Tibial artery (tissue), 4 donors: ENCODE results near the gene MAP7.
A peak's percentile ranks its signal among the peaks of the same experiment; 100 is the strongest.

Experiments
- DNase-seq, 2 donors: peaks; one replicate each; pipeline ENCODE4 v3.0.0-alpha.2; 2019
- H3K27ac ChIP-seq, 2 donors: fragments of 200-600 bp; sonication (generic) in 1 of 2; 1 replicate in 1 of 2; 2 replicates in 1 of 2; pipeline ENCODE4 v1.5.1; 2018 to 2019; ENCODE audit warnings: mild to moderate bottlenecking in 1 of 2
- H3K27me3 ChIP-seq, 2 donors: fragments of 200-600 bp; sonication (generic) in 1 of 2; one replicate each; pipeline versions ENCODE4 v1.5.1 to v1.6.0; 2016 to 2019
- H3K36me3 ChIP-seq, 3 donors: fragments of 200-600 bp; sonication (generic) in 2 of 3; one replicate each; pipeline ENCODE4 v1.5.1; 2016 to 2019; ENCODE audit warnings: mild to moderate bottlenecking in 2 of 3
- H3K4me1 ChIP-seq, 4 donors: fragments of 200-600 bp; sonication (generic) in 2 of 4; 1 replicate in 3 of 4; 2 replicates in 1 of 4; pipeline ENCODE4 v1.5.1; 2016 to 2019
- H3K4me3 ChIP-seq, 2 donors: fragments of 200-600 bp; sonication (generic) in 1 of 2; 1 replicate in 1 of 2; 2 replicates in 1 of 2; pipeline ENCODE4 v1.5.1; 2018 to 2019; ENCODE audit warnings: mild to moderate bottlenecking in 2 of 2
- H3K9me3 ChIP-seq, 3 donors: fragments of 200-600 bp; sonication (generic) in 1 of 3; one replicate each; pipeline ENCODE4 v1.5.1; 2016 to 2019
- intact Hi-C: fragments of 100-400 bp; cut with DNase I; formaldehyde crosslinking; loops from one replicate; pipeline ENCODE4 v1.15.0; 2023; ENCODE audit warnings: low total_unique reads
- TF ChIP-seq, protein P1 (sequence below), 2 experiments: fragments of 200-600 bp in 1 of 2; fragments of 450-650 bp in 1 of 2; IDR thresholded peaks; one replicate each; pipeline ENCODE4 v1.5.1; 2017 to 2019; ENCODE audit warnings: antibody characterized with exemption in 2 of 2, mild to moderate bottlenecking in 1 of 2, moderate library complexity in 1 of 2

MAP7 gene

DNA sequence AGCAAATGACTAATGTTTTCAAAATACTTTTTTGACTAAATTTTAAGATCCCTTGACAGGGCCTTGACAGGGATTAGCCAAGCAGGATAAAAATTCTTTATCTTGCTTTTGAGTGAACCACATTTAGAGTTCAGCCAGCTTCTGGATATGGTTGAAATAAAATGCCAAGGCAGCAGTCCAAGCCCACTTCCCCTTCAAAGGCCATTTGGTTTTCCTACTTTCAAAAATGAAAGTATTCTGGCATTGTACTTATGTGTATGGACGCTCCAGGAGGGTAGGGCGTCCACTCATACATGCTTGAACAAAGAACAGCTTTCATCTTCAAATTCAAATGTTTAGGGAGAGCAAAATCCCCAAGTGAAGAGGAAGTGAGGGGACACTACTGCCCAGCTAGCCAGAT lies 178.3 kb downstream of the MAP7 start:
- Histone ChIP-seq H3K27me3 (no peaks in the 10 kb centered on the region), H3K4me3 (no peak overlapping the region), H3K36me3 (no peaks in the 10 kb centered on the region), H3K27ac (no peak overlapping the region), H3K4me1 (no peaks in the 10 kb centered on the region), H3K9me3 (no peaks in the 10 kb centered on the region)
- no peak for DNase-seq
- intact Hi-C loops: no loop called here
- TF ChIP-seq, protein P1, sequence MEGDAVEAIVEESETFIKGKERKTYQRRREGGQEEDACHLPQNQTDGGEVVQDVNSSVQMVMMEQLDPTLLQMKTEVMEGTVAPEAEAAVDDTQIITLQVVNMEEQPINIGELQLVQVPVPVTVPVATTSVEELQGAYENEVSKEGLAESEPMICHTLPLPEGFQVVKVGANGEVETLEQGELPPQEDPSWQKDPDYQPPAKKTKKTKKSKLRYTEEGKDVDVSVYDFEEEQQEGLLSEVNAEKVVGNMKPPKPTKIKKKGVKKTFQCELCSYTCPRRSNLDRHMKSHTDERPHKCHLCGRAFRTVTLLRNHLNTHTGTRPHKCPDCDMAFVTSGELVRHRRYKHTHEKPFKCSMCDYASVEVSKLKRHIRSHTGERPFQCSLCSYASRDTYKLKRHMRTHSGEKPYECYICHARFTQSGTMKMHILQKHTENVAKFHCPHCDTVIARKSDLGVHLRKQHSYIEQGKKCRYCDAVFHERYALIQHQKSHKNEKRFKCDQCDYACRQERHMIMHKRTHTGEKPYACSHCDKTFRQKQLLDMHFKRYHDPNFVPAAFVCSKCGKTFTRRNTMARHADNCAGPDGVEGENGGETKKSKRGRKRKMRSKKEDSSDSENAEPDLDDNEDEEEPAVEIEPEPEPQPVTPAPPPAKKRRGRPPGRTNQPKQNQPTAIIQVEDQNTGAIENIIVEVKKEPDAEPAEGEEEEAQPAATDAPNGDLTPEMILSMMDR (IDR thresholded peaks at IDR 0.05): no peak

DNA sequence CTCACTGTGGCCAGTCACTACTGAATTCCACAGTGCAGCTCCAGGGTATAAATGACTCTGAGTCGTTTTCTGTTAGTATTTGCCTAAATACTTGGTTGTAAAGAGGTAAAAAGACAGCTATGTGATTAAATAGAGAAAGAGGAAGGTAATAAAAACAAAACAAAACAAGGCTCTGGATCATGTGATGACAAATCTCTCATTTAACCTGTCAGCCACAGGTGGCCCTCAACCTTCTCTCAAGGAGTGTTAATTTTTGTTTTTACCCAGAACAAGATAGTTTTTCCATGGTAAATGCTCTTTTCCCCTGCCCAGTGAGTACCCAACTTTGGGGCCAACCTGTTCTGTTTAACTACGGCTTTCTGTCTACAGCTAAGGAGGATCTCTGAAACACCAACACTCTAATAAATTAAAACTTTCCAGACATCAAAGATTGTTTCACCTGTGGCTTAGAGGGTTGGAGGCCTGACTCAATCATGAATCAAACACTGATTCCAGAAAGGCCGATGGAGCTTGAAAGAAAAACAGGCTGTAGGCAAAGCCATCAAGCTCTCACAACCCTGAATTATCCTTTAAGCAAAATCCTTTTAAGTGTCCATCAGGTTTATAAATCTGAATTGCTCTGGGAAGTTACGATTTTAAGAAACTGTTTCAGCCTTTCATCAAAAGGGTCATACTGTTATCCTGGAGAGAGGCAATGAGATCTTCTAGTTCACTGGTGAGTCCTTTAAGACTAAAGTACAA lies 179.1 kb downstream of the MAP7 start:
- no peaks in the 10 kb centered on the region for H3K36me3 ChIP-seq
- intact Hi-C loops: no loop called here
- no peaks in the 10 kb centered on the region for H3K27me3 ChIP-seq
- no peak overlapping the region for H3K27ac ChIP-seq
- no peak for DNase-seq
- TF ChIP-seq, protein P1 (IDR thresholded peaks at IDR 0.05): no peak
- no peaks in the 10 kb centered on the region for H3K9me3 ChIP-seq
- peaks cover 0 to 3% (median 0%) of the 10 kb centered on the region in 4 donors for H3K4me1 ChIP-seq
- no peak overlapping the region for H3K4me3 ChIP-seq

DNA sequence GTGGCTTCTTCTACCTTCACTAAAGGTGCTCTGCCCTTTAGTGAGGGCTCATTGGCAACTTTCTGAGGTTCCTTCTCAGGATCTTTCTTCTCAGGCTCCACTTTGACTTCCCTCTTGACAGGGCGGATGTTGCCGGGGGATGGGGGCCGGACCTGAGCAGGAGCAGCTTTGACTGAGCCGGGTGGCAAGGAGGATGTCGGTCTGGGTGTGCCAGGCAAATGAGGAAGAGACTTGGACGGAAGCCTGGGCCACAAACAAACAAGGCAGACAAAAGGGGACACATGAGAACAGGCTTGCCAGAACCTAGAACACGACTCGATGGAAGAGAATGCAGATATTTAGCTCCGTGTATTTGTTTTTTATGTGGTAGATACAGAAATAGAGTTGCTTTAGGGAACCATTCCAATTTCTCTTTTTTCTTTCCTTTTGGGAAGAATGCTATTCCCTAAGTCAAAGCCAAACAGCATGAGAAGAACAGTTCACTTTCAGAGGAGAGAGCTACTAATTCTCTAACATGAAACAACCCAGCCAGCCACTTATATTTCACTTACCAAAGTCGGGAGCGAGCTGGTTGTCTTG lies 184.4 kb downstream of the MAP7 start:
- H3K4me3 ChIP-seq: no peak overlapping the region
- H3K4me1 ChIP-seq: peaks cover 0 to 5% (median 0%) of the 10 kb centered on the region in 4 donors
- peak; percentile 76 to 78 for DNase-seq
- H3K27me3 ChIP-seq: no peaks in the 10 kb centered on the region
- H3K27ac ChIP-seq: no peak overlapping the region
- peaks cover 0 to 27% (median 3%) of the 10 kb centered on the region in 3 donors for H3K36me3 ChIP-seq
- TF ChIP-seq, protein P1 (IDR thresholded peaks at IDR 0.05): no peak
- H3K9me3 ChIP-seq: no peaks in the 10 kb centered on the region
- intact Hi-C loops: no loop called here

DNA sequence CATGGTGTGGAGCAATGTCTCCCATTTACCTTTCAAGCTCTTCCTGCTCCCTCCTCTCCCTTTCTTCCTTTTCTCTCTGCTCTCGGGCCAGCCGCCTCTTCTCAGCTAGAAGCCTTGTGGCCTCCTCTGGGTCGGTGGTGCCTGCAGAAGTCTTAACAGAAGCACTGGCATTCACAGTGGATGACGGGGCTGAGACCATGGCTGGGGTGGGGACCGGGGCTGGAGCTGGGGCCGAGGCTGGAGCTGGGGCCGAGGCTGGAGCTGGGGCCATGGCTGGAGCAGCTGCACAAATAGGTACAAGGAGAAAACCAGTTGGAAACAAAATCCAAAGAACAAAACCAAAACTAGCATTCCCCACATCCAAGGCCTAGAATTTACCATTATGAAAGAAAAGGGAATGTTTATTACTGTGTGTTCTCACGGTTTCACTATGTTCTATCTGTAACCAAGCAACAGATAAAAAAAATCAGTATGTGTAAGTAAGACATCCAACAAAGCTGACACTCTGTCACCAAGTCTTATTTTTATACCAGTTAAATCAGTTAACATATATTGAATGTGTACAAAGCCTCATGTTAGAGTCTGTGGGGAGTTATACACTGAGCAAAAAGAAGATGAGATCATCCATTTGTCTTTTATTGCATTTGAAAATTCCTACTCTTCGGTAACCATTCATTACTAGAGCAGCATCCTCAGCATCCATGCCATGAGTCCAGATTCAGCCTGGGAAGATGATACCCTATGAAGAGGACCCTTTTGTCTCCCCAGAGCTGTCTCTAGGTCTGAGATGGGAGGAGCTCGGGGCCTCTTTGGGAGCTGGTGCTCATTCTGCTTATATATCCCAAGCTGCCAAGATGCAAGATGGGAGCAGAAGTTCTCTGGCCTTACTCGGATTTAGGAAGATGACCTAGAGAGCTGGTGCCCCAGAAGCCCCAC lies 187.5 kb downstream of the MAP7 start:
- DNase-seq: no peak
- peaks cover 0 to 5% (median 0%) of the 10 kb centered on the region in 4 donors for H3K4me1 ChIP-seq
- intact Hi-C loops: no loop called here
- H3K9me3 ChIP-seq: no peaks in the 10 kb centered on the region
- TF ChIP-seq, protein P1 (IDR thresholded peaks at IDR 0.05): no peak
- peaks cover 0 to 37% (median 8%) of the 10 kb centered on the region in 3 donors for H3K36me3 ChIP-seq
- no peaks in the 10 kb centered on the region for H3K27me3 ChIP-seq
- H3K27ac ChIP-seq: no peak overlapping the region
- no peak overlapping the region for H3K4me3 ChIP-seq

DNA sequence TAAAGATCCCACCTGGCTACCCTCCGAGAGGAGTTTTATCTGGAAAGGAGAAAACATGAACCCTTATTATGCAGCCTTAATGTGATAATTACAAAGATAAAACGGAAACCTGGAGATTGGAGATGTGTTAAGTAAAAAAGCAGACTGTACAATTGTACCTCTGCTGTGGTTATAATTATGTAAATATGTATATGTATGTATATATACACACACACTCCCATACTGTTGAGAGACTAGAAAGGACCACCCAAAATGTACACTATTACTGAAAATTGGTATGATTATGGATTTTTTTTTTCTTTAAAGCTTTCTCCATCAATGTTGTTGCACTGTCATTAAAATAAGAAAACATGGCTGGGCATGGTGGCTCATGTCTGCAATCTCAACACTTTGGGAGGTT lies 188.4 kb downstream of the MAP7 start:
- Histone ChIP-seq H3K4me3 (no peak overlapping the region), H3K27ac (no peak overlapping the region), H3K36me3 (peaks cover 0 to 38% (median 8%) of the 10 kb centered on the region in 3 donors), H3K27me3 (no peaks in the 10 kb centered on the region), H3K4me1 (peaks cover 0 to 5% (median 0%) of the 10 kb centered on the region in 4 donors), H3K9me3 (no peaks in the 10 kb centered on the region)
- TF ChIP-seq, protein P1 (IDR thresholded peaks at IDR 0.05): no peak
- intact Hi-C loops: no loop called here
- DNase-seq: no peak
